Muscle layer of colon (tissue), 2 donors: ENCODE results near the gene CHMP3.

Experiments used
- H3K27ac ChIP-seq: one replicate; pipeline ENCODE4 v1.7.0; 2013; ENCODE audit warnings: low read depth, mild to moderate bottlenecking, low read length, moderate library complexity
- H3K27me3 ChIP-seq, 2 donors: one replicate each; pipeline ENCODE4 v1.7.0; 2013; ENCODE audit warnings: low read length in 2 of 2, mild to moderate bottlenecking in 2 of 2; ENCODE audit not compliant: insufficient read depth in 2 of 2, control insufficient read depth in 1 of 2
- H3K36me3 ChIP-seq: one replicate; pipeline ENCODE4 v1.7.0; 2013; ENCODE audit warnings: mild to moderate bottlenecking, low read length; ENCODE audit not compliant: insufficient read depth
- H3K4me1 ChIP-seq: one replicate; pipeline ENCODE4 v1.7.0; 2013; ENCODE audit warnings: mild to moderate bottlenecking, low read length; ENCODE audit not compliant: insufficient read depth
- H3K4me3 ChIP-seq, 2 donors: one replicate each; pipeline ENCODE4 v1.7.0; 2013; ENCODE audit warnings: low read length in 2 of 2, low read depth in 1 of 2, mild to moderate bottlenecking in 1 of 2, moderate library complexity in 1 of 2
- H3K9ac ChIP-seq: one replicate; pipeline ENCODE4 v1.7.0; 2013; ENCODE audit warnings: low read length
- H3K9me3 ChIP-seq: one replicate; pipeline ENCODE4 v1.7.0; 2013; ENCODE audit warnings: mild to moderate bottlenecking, low read length
- donor health status: abdominal sarcoma.
- donor health status: Adenocarcinoma of cecum.

Gene CHMP3

GRCh38 chr2:86455181-86455580 lies 108.1 kb downstream of the CHMP3 start:
- H3K36me3 ChIP-seq: peaks cover 58% of the 10 kb centered on the region
- H3K27ac ChIP-seq: no peak overlapping the region
- no peaks in the 10 kb centered on the region for H3K27me3 ChIP-seq
- H3K9me3 ChIP-seq: no peaks in the 10 kb centered on the region
- no peak overlapping the region for H3K9ac ChIP-seq
- no peak overlapping the region for H3K4me3 ChIP-seq
- H3K4me1 ChIP-seq: peaks cover 17% of the 10 kb centered on the region

- peaks cover 57% of the 10 kb centered on the region for H3K36me3 ChIP-seq
- H3K9ac ChIP-seq: no peak overlapping the region
- H3K4me1 ChIP-seq: peaks cover 26% of the 10 kb centered on the region
- H3K27me3 ChIP-seq: no peaks in the 10 kb centered on the region
- no peak overlapping the region for H3K27ac ChIP-seq
- H3K9me3 ChIP-seq: no peaks in the 10 kb centered on the region
- no peak overlapping the region for H3K4me3 ChIP-seq
These were observed 109.0 kb downstream of the CHMP3 start for GRCh38 chr2:86454238-86454637.

GRCh38 chr2:86453836-86454235 lies 109.4 kb downstream of the CHMP3 start:
- Histone ChIP-seq H3K4me3 (no peak overlapping the region), H3K9me3 (no peaks in the 10 kb centered on the region), H3K27me3 (no peaks in the 10 kb centered on the region), H3K36me3 (peaks cover 53% of the 10 kb centered on the region), H3K9ac (no peak overlapping the region), H3K27ac (no peak overlapping the region), H3K4me1 (peaks cover 30% of the 10 kb centered on the region)
